Measurements from ENCODE around the gene CAPN11. TPM values are rescaled to one million over a fixed set of nuclear protein-coding genes. Genes with fewer than 3 reads are reported as not detected.

CAPN11 gene
- total RNA-seq, 1 donor from 2014 or later, result not detected

DNA sequence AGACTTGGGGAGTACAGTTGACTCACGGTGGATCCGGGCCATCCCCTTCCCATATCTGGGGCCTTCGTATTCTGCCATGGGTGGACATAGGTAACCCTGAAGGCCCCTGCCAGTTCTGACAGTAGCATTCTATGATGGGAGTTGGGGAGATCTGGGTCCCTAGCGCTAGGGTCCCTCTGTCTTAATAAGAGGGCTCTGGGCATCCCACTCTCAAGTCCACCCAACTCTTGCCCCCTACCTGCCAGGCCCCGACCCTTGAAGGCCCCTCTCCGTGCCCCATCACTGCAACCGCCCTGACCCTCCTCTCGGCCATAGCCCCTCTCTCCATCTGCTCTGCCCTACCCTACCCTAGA is 6.5 kb upstream of the CAPN11 start:
- FAIRE-seq (no peak), DNase-seq (ENCODE audit: low spot score in 2 of 2) (no peak)

GRCh38 chr6:44152533-44152932 is 6.1 kb upstream of the CAPN11 start:
- DNase-seq (ENCODE audit: low spot score in 2 of 2), result no peak

GRCh38 chr6:44154067-44154466 is 4.6 kb upstream of the CAPN11 start:
- no peak for DNase-seq (ENCODE audit: low spot score in 2 of 2)
- FAIRE-seq, result no peak

More at GRCh38 chr6:44152533-44152932, 6.1 kb upstream of the CAPN11 start:
- no peak for FAIRE-seq

GRCh38 chr6:44156494-44157151 is 2.0 kb upstream of the CAPN11 start:
- DNase-seq (ENCODE audit: low spot score in 2 of 2) (no peak), FAIRE-seq (no peak)

DNA sequence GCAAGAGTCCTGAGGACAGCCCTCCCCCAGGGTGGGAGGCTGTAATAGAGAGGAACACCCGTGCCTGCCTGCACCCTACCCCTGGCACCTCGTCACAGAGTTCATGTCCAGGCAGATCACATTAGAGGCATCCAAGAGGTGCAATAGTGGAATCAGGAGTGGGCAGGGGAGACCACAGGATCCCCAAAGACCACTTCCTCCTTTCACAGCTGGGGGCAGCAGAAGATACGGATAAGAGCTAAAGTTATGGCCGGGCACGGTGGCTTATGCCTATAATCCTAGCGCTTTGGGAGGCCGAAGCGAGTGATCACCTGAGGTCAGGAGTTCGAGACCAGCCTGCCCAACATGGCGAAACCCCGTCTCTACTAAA is 1.5 kb upstream of the CAPN11 start:
- no peak for DNase-seq (ENCODE audit: low spot score in 2 of 2)
- FAIRE-seq, result no peak

- FAIRE-seq (no peak), DNase-seq (ENCODE audit: low spot score in 2 of 2) (no peak)
Observed at GRCh38 chr6:44161997-44162338, 3.3 kb downstream of the CAPN11 start.

DNA sequence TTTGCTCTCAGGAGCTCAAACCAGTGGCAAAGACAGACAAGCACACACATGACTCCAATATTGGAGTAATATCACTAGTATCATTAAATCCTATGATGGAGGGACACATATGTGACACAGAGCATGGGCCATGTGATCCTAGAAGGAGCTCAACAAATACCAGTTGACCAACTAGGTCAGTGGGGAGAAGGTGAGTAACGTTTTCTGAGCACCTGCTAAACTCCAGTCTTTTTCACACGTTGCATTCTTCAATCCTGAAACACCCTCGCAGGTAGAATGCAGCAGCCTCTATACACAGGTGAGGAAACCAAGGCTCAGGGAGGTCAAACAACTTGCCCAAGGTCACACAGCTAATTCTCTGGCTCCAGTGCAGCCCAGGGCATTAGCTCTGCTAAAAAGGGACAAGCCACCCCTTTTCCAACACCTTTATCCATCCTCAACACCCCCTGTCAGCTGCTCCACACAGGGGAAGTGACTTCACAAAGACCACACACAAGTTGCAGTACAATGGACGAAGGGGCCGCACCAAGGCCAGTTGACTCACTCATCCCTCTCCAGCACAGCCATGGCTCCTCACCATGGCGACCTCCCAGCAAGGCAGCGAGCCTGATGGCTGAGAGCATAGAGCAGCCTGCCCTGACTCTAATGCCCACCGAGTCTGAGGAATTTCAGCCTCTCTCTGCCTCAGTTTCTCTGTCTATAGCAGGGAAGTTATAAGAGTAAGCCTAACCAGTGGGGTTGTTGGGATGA is 4.4 kb downstream of the CAPN11 start:
- FAIRE-seq (no peak), DNase-seq (ENCODE audit: low spot score in 2 of 2) (no peak)

- DNase-seq (ENCODE audit: low spot score in 2 of 2) (no peak), FAIRE-seq (no peak)
Observed at GRCh38 chr6:44166116-44166515, 7.5 kb downstream of the CAPN11 start.

GRCh38 chr6:44166591-44167184 is 8.1 kb downstream of the CAPN11 start:
- FAIRE-seq (no peak), DNase-seq (ENCODE audit: low spot score in 2 of 2) (no peak)

GRCh38 chr6:44167567-44167966 is 8.9 kb downstream of the CAPN11 start:
- FAIRE-seq, result no peak

DNA sequence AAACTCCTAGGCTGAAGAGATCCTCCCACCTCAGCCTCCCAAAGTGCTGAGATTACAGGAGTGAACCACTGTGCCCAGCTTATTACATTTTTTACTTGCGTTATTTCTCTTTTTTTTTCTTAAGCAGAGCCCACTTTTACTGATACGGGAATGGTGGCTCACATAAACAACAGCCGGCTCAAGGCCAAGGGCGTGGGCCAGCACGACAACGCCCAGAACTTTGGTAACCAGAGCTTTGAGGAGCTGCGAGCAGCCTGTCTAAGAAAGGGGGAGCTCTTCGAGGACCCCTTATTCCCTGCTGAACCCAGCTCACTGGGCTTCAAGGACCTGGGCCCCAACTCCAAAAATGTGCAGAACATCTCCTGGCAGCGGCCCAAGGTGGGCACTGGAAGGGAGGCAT is 10.5 kb downstream of the CAPN11 start:
- DNase-seq (ENCODE audit: low spot score in 2 of 2), result no peak
- FAIRE-seq, result no peak

More at GRCh38 chr6:44167567-44167966, 8.9 kb downstream of the CAPN11 start:
- DNase-seq (ENCODE audit: low spot score in 2 of 2), result no peak

DNA sequence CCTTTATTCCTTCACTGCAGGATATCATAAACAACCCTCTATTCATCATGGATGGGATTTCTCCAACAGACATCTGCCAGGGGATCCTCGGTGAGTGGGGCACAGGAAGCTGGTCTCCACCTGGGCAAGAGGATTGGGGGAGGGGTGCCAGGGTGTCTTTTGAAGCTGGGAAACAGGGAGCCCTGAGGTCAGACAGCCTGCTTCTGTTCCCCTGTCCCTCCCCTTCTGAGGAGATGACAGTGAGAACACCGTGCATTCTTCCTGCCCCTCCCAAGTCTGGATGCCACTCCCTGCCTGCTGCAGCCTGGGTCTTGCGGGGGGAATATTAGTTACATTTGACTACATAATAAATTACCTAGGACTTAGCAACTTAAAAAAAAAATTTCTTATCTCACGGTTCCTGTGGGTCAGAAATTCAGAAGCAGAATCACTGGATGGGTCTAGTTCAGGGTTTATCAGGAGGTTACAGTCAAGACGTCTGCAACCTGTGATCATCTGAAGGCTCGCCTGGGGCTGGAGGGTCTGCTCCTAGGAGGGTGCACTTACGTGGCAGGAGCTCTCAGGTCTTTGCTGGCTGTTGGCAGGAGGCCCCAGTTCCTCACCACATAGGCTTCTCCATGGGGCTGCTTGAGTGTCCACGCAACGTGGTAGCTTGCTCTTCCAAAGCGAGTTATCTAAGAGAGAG is 11.4 kb downstream of the CAPN11 start:
- FAIRE-seq, result no peak
- no peak for DNase-seq (ENCODE audit: low spot score in 2 of 2)

GRCh38 chr6:44171899-44172546 is 13.4 kb downstream of the CAPN11 start:
- DNase-seq (ENCODE audit: low spot score in 2 of 2), result no peak
- FAIRE-seq, result no peak

DNA sequence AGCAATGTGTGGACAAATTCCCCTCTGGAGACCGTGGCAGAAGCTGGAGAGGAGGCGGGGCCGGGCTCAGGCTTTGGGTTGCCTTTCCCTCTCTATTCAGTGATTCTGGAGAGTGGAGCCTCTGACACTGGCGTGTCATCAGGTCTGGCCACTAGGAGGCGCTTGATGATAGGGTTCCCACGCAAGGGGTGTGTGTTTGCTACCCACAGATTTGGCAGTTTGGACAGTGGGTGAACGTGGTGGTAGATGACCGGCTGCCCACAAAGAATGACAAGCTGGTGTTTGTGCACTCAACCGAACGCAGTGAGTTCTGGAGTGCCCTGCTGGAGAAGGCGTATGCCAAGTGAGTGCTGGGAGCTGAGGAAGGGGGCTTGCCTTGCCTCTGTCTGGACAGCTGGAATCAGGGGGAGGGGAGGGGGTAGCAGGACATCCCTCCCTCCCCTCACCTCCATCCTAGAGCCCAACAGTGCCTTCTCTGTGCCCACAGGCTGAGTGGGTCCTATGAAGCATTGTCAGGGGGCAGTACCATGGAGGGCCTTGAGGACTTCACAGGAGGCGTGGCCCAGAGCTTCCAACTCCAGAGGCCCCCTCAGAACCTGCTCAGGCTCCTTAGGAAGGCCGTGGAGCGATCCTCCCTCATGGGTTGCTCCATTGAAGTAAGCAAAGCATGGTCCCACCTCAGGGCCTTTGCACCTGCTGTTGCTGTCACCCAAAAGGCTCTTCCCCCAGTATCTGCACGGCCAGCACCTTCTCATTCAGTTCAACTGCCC is 14.3 kb downstream of the CAPN11 start:
- FAIRE-seq (no peak), DNase-seq (ENCODE audit: low spot score in 2 of 2) (peak; percentile 66 to 92)

DNA sequence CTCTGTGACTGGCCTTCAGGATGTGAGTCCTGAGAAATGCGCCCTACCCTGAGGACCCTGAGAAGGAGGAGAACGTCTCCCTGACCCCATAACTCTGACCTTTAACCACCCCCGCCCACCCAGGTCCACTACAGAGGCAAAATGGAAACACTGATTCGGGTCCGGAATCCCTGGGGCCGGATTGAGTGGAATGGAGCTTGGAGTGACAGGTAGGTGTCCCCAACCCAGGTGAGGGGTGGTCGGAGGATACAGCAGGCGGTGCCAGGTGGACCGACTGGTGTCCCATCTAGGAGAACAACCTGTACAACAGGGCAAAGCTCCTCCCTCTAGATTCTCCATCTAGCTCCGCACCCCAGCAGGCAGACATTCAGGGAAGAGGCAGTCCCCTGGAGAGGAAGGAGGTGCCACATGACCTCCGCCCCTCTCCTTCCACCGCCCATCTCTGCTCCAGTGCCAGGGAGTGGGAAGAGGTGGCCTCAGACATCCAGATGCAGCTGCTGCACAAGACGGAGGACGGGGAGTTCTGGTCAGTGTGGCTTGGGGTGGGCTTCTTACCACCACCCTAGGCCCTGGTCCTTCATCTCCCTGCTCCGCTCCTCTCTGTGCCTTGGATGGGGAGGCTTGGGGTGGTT is 17.6 kb downstream of the CAPN11 start:
- no peak for FAIRE-seq

DNA sequence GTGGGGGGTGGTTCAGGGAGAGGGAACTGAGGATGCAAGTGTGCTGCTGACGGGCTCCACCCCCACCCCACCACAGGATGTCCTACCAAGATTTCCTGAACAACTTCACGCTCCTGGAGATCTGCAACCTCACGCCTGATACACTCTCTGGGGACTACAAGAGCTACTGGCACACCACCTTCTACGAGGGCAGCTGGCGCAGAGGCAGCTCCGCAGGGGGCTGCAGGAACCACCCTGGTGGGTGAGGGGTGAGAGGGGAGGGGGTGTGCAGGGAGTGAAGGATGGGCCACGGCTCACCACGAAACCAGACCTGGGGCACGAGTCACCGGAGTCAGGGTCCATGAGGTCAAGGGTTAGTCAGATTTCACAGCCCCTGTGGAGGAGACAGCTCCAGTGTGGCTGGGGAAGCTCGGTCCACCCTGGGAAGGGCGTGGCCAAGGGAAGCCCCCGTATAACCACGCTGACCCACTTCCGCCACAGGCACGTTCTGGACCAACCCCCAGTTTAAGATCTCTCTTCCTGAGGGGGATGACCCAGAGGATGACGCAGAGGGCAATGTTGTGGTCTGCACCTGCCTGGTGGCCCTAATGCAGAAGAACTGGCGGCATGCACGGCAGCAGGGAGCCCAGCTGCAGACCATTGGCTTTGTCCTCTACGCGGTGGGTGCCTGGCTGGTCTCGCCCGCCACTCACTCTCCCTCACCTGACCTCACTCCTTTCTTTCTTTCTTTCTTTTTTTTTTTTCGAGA is 18.3 kb downstream of the CAPN11 start:
- FAIRE-seq (no peak), DNase-seq (ENCODE audit: low spot score in 2 of 2) (no peak)

More for the DNA sequence above, 17.6 kb downstream of the CAPN11 start:
- no peak for DNase-seq (ENCODE audit: low spot score in 2 of 2)

DNA sequence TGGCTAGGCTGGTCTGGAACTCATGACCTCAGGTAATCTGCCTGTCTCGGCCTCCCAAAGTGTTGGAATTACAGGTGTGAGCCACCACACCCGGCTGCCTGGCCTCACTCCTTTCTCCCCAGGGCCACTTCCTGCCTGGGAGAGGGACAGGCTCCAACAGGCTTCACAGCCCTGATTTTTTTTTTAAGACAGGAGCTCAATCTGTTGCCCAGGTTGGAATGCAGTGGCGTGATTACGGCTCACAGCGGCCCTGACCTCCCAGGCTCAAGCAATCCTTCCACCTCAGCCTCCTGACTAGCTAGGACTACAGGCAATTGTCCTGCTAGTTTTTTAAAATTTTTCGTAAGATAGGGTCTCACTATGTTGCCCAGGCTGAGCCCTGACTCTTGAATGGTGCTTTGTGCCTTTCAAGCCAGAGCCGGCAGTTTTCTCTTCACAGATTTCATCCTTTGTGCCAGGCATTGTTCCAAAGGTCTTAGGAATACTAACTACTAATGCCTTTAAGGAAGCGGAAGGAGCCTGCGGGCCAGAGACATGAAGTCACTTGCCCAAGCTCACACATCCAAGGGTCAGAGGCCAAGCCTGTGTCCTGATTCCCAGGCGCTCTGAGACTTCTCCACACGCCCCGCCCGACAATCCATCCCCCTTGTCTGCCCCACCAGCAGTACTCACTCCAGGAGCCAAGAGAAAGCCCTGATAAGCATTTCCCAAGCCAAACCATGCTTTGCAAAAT is 19.2 kb downstream of the CAPN11 start:
- no peak for FAIRE-seq
- no peak for DNase-seq (ENCODE audit: low spot score in 2 of 2)

GRCh38 chr6:44178424-44179071 is 19.9 kb downstream of the CAPN11 start:
- no peak for DNase-seq (ENCODE audit: low spot score in 2 of 2)
- no peak for FAIRE-seq

Measured in frontal cortex (tissue), 4 donors.